Measurements from ENCODE around the gene SLC10A7. TPM values are rescaled to one million over a fixed set of nuclear protein-coding genes. Genes with fewer than 3 reads are reported as not detected.

Gene SLC10A7
- total RNA-seq, 1 experiment from 2014 or later, result 3.9 TPM

DNA sequence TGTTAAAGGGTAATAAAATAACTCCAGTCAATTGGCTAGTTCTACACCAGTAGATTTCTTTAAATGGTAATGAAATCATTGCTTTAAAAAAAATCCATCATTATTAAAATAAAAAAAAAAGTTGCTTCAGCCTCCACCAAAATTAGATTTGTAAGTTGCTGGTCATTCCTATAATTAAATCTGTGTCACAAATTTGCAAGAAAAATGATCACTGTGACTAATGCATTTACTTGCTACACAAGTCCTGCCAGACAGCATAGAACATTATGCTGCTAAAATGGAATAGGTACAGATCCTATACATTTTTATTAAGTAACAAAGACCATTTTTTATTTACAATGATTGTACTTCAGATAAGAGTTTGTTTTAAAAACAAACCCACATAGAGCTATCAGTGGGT lies 85.8 kb downstream of the SLC10A7 start:
- no peak overlapping the region for H2AK5ac ChIP-seq (ENCODE audit: insufficient read length, low read length)
- H3K23me2 ChIP-seq (ENCODE audit: insufficient read length, low read depth, low read length, poor library complexity, severe bottlenecking), result no peaks in the 10 kb centered on the region
- no peaks in the 10 kb centered on the region for H3K79me2 ChIP-seq (ENCODE audit: insufficient read depth, low read length)
- TF ChIP-seq, protein P1, sequence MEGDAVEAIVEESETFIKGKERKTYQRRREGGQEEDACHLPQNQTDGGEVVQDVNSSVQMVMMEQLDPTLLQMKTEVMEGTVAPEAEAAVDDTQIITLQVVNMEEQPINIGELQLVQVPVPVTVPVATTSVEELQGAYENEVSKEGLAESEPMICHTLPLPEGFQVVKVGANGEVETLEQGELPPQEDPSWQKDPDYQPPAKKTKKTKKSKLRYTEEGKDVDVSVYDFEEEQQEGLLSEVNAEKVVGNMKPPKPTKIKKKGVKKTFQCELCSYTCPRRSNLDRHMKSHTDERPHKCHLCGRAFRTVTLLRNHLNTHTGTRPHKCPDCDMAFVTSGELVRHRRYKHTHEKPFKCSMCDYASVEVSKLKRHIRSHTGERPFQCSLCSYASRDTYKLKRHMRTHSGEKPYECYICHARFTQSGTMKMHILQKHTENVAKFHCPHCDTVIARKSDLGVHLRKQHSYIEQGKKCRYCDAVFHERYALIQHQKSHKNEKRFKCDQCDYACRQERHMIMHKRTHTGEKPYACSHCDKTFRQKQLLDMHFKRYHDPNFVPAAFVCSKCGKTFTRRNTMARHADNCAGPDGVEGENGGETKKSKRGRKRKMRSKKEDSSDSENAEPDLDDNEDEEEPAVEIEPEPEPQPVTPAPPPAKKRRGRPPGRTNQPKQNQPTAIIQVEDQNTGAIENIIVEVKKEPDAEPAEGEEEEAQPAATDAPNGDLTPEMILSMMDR (conservative IDR thresholded peaks at IDR 0.05), result no peak
- Mint-ChIP-seq H3K4me3 (no peak overlapping the region), H3K27me3 (ENCODE audit: low read depth) (no peaks in the 10 kb centered on the region), H3K9me3 (no peaks in the 10 kb centered on the region), H3K27ac (no peak overlapping the region), H3K36me3 (ENCODE audit: insufficient read depth in 1 of 3, low read depth in 3 of 3) (no peaks in the 10 kb centered on the region), H3K4me1 (peaks cover 8 to 9% of the 10 kb centered on the region in 2 experiments; a peak in 3 of 4 replicates)
- H3K4me2 ChIP-seq (ENCODE audit: insufficient read depth, insufficient read length, low read length), result no peak overlapping the region
- H2BK12ac ChIP-seq (ENCODE audit: insufficient read length, low read depth, low read length), result no peak overlapping the region
- no peaks in the 10 kb centered on the region for H3K9me3 ChIP-seq (ENCODE audit: control insufficient read depth, low read depth, low read length)
- no peak overlapping the region for H4K91ac ChIP-seq (ENCODE audit: insufficient read length, low read depth, low read length)
- no peak overlapping the region for H2BK20ac ChIP-seq (ENCODE audit: low read depth, low read length, poor library complexity, severe bottlenecking)
- H3K27ac ChIP-seq (ENCODE audit: insufficient read length, low read depth, low read length), result no peak overlapping the region
- no peak overlapping the region for H4K8ac ChIP-seq (replicated peaks; ENCODE audit: insufficient read length, low read depth, low read length)
- no peak overlapping the region for H2BK15ac ChIP-seq (ENCODE audit: low read depth, low read length)
- no peaks in the 10 kb centered on the region for H3K27me3 ChIP-seq (ENCODE audit: insufficient read depth, low read length)
- no peak overlapping the region for H2AFZ ChIP-seq (ENCODE audit: low read length)
- H3K4ac ChIP-seq (ENCODE audit: low read depth, low read length), result no peak overlapping the region
- no peak overlapping the region for H3K23ac ChIP-seq (ENCODE audit: insufficient read length, low read depth, low read length)
- H3T11ph ChIP-seq (ENCODE audit: low read length), result no peak overlapping the region
- no peaks in the 10 kb centered on the region; the same call in 1 of the 2 replicates for H3K4me1 ChIP-seq (ENCODE audit: insufficient read depth, low read length)
- no peak for DNase-seq
- H3K56ac ChIP-seq (ENCODE audit: insufficient read length, low read depth, low read length), result no peak overlapping the region
- H3K18ac ChIP-seq (ENCODE audit: insufficient read length, low read depth, low read length), result no peak overlapping the region
- H3K9ac ChIP-seq (ENCODE audit: extremely low read depth, insufficient read length, low read length), result no peak overlapping the region
- H3K79me1 ChIP-seq (ENCODE audit: insufficient read depth, low read depth, low read length, poor library complexity, severe bottlenecking), result no peaks in the 10 kb centered on the region
- H3K14ac ChIP-seq (ENCODE audit: insufficient read depth, low read length), result no peak overlapping the region
- no peak overlapping the region for H2BK120ac ChIP-seq (ENCODE audit: low read depth, low read length, poor library complexity, severe bottlenecking)
- no peaks in the 10 kb centered on the region for H4K20me1 ChIP-seq (ENCODE audit: control insufficient read depth, insufficient read depth, insufficient read length)
- H4K5ac ChIP-seq (ENCODE audit: insufficient read length, low read depth, low read length), result no peak overlapping the region
- H2BK5ac ChIP-seq (ENCODE audit: insufficient read length, low read length), result no peak overlapping the region
